Activated naive CD4-positive, alpha-beta T cell treated with anti-CD3 and anti-CD28 coated beads, Interleukin-2, amount 50 U/mL, for 16 hours (primary cell): ENCODE measurements around the gene RAD51B.

Source experiments
- DNase-seq: peaks from one replicate; pipeline ENCODE4 v3.0.0-alpha.2; 2020

The RAD51B gene

GRCh38 chr14:68124979-68125731, 305.6 kb downstream of the RAD51B start:
- no peak for DNase-seq

- no peak for DNase-seq
Observed at GRCh38 chr14:68127166-68127565, 307.6 kb downstream of the RAD51B start.

GRCh38 chr14:68131907-68132306, 312.3 kb downstream of the RAD51B start:
- no peak for DNase-seq

GRCh38 chr14:68132563-68133121, 313.1 kb downstream of the RAD51B start:
- DNase-seq: no peak

- DNase-seq: no peak
Observed at GRCh38 chr14:68133856-68134255, 314.3 kb downstream of the RAD51B start.

- DNase-seq: no peak
Observed at GRCh38 chr14:68135028-68135427, 315.4 kb downstream of the RAD51B start.

GRCh38 chr14:68135566-68135965, 316.0 kb downstream of the RAD51B start:
- no peak for DNase-seq

DNA sequence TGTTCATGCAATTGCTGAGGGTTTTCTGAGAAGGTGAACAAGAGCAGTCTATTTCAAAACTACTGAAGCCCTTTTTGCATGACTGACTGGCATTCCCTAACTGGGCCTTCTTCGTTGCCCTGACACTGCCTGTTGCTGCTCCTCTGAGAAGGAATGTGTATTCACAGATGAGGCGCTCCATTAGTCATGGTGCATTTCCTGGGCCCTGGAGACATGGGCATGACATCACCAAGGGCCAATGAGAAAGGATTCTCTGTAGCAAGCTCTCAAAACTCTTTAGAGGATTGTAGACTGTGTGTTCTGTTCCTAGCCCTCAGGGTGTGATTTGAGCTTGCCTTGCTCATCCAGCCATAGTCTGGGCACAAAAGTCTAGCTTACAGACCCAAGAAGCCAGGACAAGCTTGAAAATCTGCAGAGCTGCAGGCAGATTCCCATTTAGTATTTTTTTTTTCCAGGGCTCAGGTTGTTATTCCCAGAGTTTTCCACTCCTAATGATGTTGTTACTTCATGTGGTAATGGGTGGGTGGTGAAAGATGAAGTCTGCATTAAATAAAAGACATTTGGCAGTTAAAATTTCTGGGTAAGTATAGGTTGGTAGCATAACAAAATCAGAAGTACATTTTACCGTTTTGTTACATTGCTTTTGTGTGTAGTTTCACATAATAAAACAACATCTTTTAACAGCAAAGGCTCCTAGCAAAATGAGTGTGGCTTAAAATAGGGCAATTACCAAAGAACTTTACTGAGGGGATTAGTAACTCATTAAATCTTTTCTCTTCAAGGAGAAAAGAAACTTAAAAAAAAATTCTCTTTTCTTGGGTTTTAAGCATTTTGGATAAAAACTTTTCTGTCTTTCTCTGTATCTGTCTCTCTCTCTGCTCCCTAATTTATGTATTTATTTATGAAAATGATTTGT, 318.4 kb downstream of the RAD51B start:
- DNase-seq: peak; percentile 9

GRCh38 chr14:68139431-68140075, 320.0 kb downstream of the RAD51B start:
- DNase-seq: no peak

- DNase-seq: no peak
Observed at GRCh38 chr14:68140076-68140741, 320.6 kb downstream of the RAD51B start.

DNA sequence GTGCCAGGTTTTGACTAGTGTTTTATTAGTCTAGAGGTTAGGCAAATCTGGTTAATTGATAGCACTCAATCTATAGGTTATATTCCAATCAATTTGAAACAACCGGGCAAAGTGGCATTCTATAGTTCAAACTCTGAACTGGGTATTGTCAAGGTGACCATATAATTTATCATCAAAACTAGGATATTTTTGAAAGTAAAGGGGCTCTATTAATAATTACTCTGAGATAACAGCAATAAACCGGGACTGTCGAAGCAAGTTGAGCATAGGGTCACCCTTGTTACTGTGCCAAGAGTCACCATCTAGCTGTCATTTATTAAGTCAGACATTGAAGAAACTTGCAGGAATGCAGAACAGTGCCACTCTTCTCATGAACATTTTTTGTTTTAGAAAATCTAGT, 321.2 kb downstream of the RAD51B start:
- no peak for DNase-seq

- no peak for DNase-seq
Observed at GRCh38 chr14:68141281-68142088, 321.9 kb downstream of the RAD51B start.

DNA sequence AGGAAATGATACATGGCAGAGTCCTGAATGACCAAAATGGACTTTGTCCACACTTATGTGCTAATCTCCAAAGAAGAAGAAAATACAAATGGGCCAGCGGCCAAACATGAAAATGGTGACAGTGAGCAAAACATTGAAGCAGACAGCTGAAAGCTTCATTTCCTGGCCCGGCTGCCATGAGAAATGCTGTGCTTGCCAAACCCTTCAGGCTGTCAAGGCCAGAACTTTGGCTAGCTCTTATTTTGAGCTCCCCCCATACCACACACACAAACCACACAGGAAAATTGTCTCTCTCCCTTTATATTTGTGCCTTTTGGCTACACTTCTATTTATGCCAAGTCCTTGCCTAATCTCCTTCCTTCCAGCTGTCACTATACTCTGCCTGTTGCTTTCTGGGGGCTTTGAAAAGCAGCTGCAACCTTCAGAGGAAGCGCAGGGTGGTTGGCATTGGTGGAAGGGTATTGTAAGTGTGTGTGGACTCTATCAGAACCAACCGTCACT, 323.8 kb downstream of the RAD51B start:
- DNase-seq: no peak

GRCh38 chr14:68144051-68144681, 324.6 kb downstream of the RAD51B start:
- no peak for DNase-seq

- DNase-seq: no peak
Observed at GRCh38 chr14:68145036-68145435, 325.5 kb downstream of the RAD51B start.

DNA sequence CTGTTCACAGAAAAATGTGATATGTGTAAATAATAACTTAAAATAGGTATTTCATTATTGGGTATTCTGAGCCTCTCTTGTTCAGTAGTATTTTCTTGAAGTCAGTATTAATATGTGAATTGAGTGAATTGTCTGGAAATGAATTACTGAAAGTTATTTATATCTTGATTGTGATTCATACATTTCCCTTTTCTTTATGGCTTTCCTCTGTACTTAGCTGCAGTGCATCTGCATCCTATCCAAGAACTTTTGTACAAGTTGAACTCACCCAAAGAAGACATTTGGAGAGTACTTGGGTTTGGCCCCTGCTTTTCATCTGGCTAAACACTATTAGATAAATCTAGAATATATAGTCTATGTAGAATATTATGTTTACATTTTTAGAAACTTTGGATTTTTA, 326.0 kb downstream of the RAD51B start:
- no peak for DNase-seq

GRCh38 chr14:68146818-68147217, 327.2 kb downstream of the RAD51B start:
- DNase-seq: no peak

GRCh38 chr14:68147303-68147702, 327.7 kb downstream of the RAD51B start:
- DNase-seq: no peak

GRCh38 chr14:68148276-68148675, 328.7 kb downstream of the RAD51B start:
- no peak for DNase-seq

GRCh38 chr14:68148763-68149162, 329.2 kb downstream of the RAD51B start:
- no peak for DNase-seq

GRCh38 chr14:68153275-68153674, 333.7 kb downstream of the RAD51B start:
- no peak for DNase-seq
